ENCODE data around the gene RASAL2.

The RASAL2 gene

GRCh38 chr1:178483251-178483957 is 389.5 kb downstream of the RASAL2 start:
- Histone ChIP-seq H3K36me3 (ENCODE audit: control insufficient read depth, insufficient read depth, low read length) (no peaks in the 10 kb centered on the region), H3K4me3 (replicated peaks; ENCODE audit: low read depth, low read length) (no peak overlapping the region), H3K27me3 (replicated peaks; ENCODE audit: control insufficient read depth, insufficient read depth, low read length) (no peaks in the 10 kb centered on the region; the same call in 1 of the 2 replicates)
- no peak for DNase-seq (ENCODE audit: extremely low read depth, insufficient read length)
- no peak for TF ChIP-seq CTCF (IDR thresholded peaks at IDR 0.05; ENCODE audit: insufficient read depth, low read length, poor library complexity, severe bottlenecking)

- no peak for TF ChIP-seq CTCF (IDR thresholded peaks at IDR 0.05; ENCODE audit: insufficient read depth, low read length, poor library complexity, severe bottlenecking)
- H3K36me3 ChIP-seq (ENCODE audit: control insufficient read depth, insufficient read depth, low read length): no peaks in the 10 kb centered on the region
- no peaks in the 10 kb centered on the region; the same call in 1 of the 2 replicates for H3K27me3 ChIP-seq (replicated peaks; ENCODE audit: control insufficient read depth, insufficient read depth, low read length)
- H3K4me3 ChIP-seq (replicated peaks; ENCODE audit: low read depth, low read length): no peak overlapping the region
- no peak for DNase-seq (ENCODE audit: extremely low read depth, insufficient read length)
Observed at GRCh38 chr1:178484698-178485225, 390.9 kb downstream of the RASAL2 start.

GRCh38 chr1:178485541-178485981 is 391.7 kb downstream of the RASAL2 start:
- no peak for DNase-seq (ENCODE audit: extremely low read depth, insufficient read length)
- H3K36me3 ChIP-seq (ENCODE audit: control insufficient read depth, insufficient read depth, low read length): no peaks in the 10 kb centered on the region
- H3K27me3 ChIP-seq (replicated peaks; ENCODE audit: control insufficient read depth, insufficient read depth, low read length): no peaks in the 10 kb centered on the region; the same call in 1 of the 2 replicates
- H3K4me3 ChIP-seq (replicated peaks; ENCODE audit: low read depth, low read length): no peak overlapping the region
- no peak for TF ChIP-seq CTCF (IDR thresholded peaks at IDR 0.05; ENCODE audit: insufficient read depth, low read length, poor library complexity, severe bottlenecking)

GRCh38 chr1:178486100-178487069 is 392.5 kb downstream of the RASAL2 start:
- Histone ChIP-seq H3K36me3 (ENCODE audit: control insufficient read depth, insufficient read depth, low read length) (no peaks in the 10 kb centered on the region), H3K27me3 (replicated peaks; ENCODE audit: control insufficient read depth, insufficient read depth, low read length) (no peaks in the 10 kb centered on the region; the same call in 1 of the 2 replicates), H3K4me3 (replicated peaks; ENCODE audit: low read depth, low read length) (no peak overlapping the region)
- no peak for TF ChIP-seq CTCF (IDR thresholded peaks at IDR 0.05; ENCODE audit: insufficient read depth, low read length, poor library complexity, severe bottlenecking)
- no peak for DNase-seq (ENCODE audit: extremely low read depth, insufficient read length)

GRCh38 chr1:178487070-178487615 is 393.2 kb downstream of the RASAL2 start:
- no peaks in the 10 kb centered on the region; the same call in 1 of the 2 replicates for H3K27me3 ChIP-seq (replicated peaks; ENCODE audit: control insufficient read depth, insufficient read depth, low read length)
- DNase-seq (ENCODE audit: extremely low read depth, insufficient read length): no peak
- H3K36me3 ChIP-seq (ENCODE audit: control insufficient read depth, insufficient read depth, low read length): no peaks in the 10 kb centered on the region
- no peak overlapping the region for H3K4me3 ChIP-seq (replicated peaks; ENCODE audit: low read depth, low read length)
- TF ChIP-seq CTCF (IDR thresholded peaks at IDR 0.05; ENCODE audit: insufficient read depth, low read length, poor library complexity, severe bottlenecking): no peak
